CD14-positive monocyte (primary cell): ENCODE results near the gene PIGC. TPM values are rescaled to one million over a fixed set of nuclear protein-coding genes. Genes with fewer than 3 reads are reported as not detected.

ENCODE experiments used
- DNase-seq, 3 donors: peaks; one replicate each; pipeline ENCODE4 v3.0.0-alpha.2; 2011 to 2022
- H2AFZ ChIP-seq: 2 replicates; pipeline ENCODE4 v1.6.0; 2012; ENCODE audit warnings: mild to moderate bottlenecking, low read depth, low read length, inconsistent platforms; ENCODE audit not compliant: insufficient read depth, poor library complexity, severe bottlenecking
- H3K27ac ChIP-seq, 2 donors: 1 replicate in 1 of 2; 2 replicates in 1 of 2; pipeline ENCODE4 v1.5.1; 2012 to 2013; ENCODE audit warnings: low read length in 2 of 2, control low read depth in 1 of 2, inconsistent platforms in 1 of 2, low read depth in 1 of 2, mild to moderate bottlenecking in 1 of 2
- H3K27me3 ChIP-seq, 2 donors: one replicate each; pipeline versions ENCODE4 v1.6.0 to v1.6.1; 2011 to 2013; ENCODE audit warnings: low read length in 2 of 2; ENCODE audit not compliant: control insufficient read depth in 2 of 2, insufficient read depth in 2 of 2
- H3K36me3 ChIP-seq, 2 donors: replicated peaks in 1 of 2; 1 replicate in 1 of 2; 2 replicates in 1 of 2; pipeline versions ENCODE4 v1.5.1 to v1.6.1; 2012 to 2013; ENCODE audit warnings: low read length in 2 of 2, control low read depth in 1 of 2, inconsistent platforms in 1 of 2, mild to moderate bottlenecking in 1 of 2; ENCODE audit not compliant: insufficient read depth in 2 of 2, control insufficient read depth in 1 of 2
- H3K4me1 ChIP-seq, 2 donors: 1 replicate in 1 of 2; 2 replicates in 1 of 2; pipeline versions ENCODE4 v1.5.1 to v1.6.1; 2012 to 2013; ENCODE audit warnings: low read length in 2 of 2, control low read depth in 1 of 2, inconsistent platforms in 1 of 2, mild to moderate bottlenecking in 1 of 2, moderate library complexity in 1 of 2; ENCODE audit not compliant: insufficient read depth in 2 of 2, control insufficient read depth in 1 of 2
- H3K4me2 ChIP-seq: replicated peaks from 2 replicates; pipeline ENCODE3; 2012; ENCODE audit warnings: low read length, moderate library complexity, mild to moderate bottlenecking; ENCODE audit not compliant: poor library complexity, severe bottlenecking; ENCODE audit errors: extremely low read depth
- H3K4me3 ChIP-seq, 3 experiments: fragments of 200-600 bp in 1 of 3; sonication (generic) in 1 of 3; replicated peaks in 1 of 3; 1 replicate in 2 of 3; 2 replicates in 1 of 3; pipeline ENCODE4 v1.5.1; 2011 to 2013; ENCODE audit warnings: low read length in 3 of 3, mild to moderate bottlenecking in 3 of 3, control low read depth in 2 of 3, low read depth in 2 of 3, inconsistent platforms in 1 of 3, moderate library complexity in 1 of 3
- H3K79me2 ChIP-seq: 2 replicates; pipeline ENCODE4 v1.6.0; 2012; ENCODE audit warnings: mild to moderate bottlenecking, control low read depth, inconsistent platforms, low read length, moderate library complexity; ENCODE audit not compliant: insufficient read depth
- H3K9ac ChIP-seq: 2 replicates; pipeline ENCODE4 v1.6.0; 2017; ENCODE audit warnings: low read length, mild to moderate bottlenecking; ENCODE audit not compliant: insufficient read depth, poor library complexity, severe bottlenecking
- H3K9me3 ChIP-seq, 2 donors: replicated peaks in 1 of 2; 1 replicate in 1 of 2; 2 replicates in 1 of 2; pipeline versions ENCODE4 v1.5.1 to v1.6.1; 2012 to 2013; ENCODE audit warnings: low read length in 2 of 2, control low read depth in 1 of 2; ENCODE audit not compliant: control insufficient read depth in 1 of 2, insufficient read depth in 1 of 2
- H4K20me1 ChIP-seq: 2 replicates; pipeline ENCODE4 v1.6.0; 2012; ENCODE audit warnings: mild to moderate bottlenecking, low read length, control low read depth, moderate library complexity; ENCODE audit not compliant: insufficient read depth
- H3K27ac Mint-ChIP-seq, 7 donors: one replicate each; pipeline ENCODE4 v1.8.0; 2020; ENCODE audit warnings: mild to moderate bottlenecking in 7 of 7, mixed read lengths in 7 of 7, moderate library complexity in 6 of 7, inconsistent platforms in 2 of 7
- H3K27me3 Mint-ChIP-seq, 3 donors: one replicate each; pipeline ENCODE4 v1.8.0; 2021 to 2022; ENCODE audit warnings: low read depth in 3 of 3, mild to moderate bottlenecking in 3 of 3, mixed read lengths in 3 of 3, moderate library complexity in 3 of 3, inconsistent platforms in 1 of 3
- H3K36me3 Mint-ChIP-seq, 2 donors: one replicate each; pipeline ENCODE4 v1.8.0; 2020; ENCODE audit warnings: mixed read lengths in 2 of 2, inconsistent platforms in 1 of 2, mild to moderate bottlenecking in 1 of 2
- H3K4me1 Mint-ChIP-seq: one replicate; pipeline ENCODE4 v1.8.0; 2020; ENCODE audit warnings: mild to moderate bottlenecking, mixed read lengths
- H3K4me3 Mint-ChIP-seq, 2 donors: one replicate each; pipeline ENCODE4 v1.8.0; 2020; ENCODE audit warnings: mild to moderate bottlenecking in 2 of 2, mixed read lengths in 2 of 2, moderate library complexity in 1 of 2
- H3K9me3 Mint-ChIP-seq, 7 donors: one replicate each; pipeline ENCODE4 v1.8.0; 2020 to 2022; ENCODE audit warnings: mixed read lengths in 7 of 7, mild to moderate bottlenecking in 6 of 7, moderate library complexity in 6 of 7, inconsistent platforms in 2 of 7
- CTCF ChIP-seq: fragments of 200-600 bp; IDR thresholded peaks from one replicate; pipeline ENCODE4 v1.8.0; 2022; ENCODE audit warnings: antibody characterized with exemption, mild to moderate bottlenecking
- WGBS: methylation state at CpG from one replicate; pipeline ENCODE4 v1.1.5; 2013; ENCODE audit warnings: missing lambda C conversion rate; ENCODE audit not compliant: insufficient coverage; 5-methylcytosine and 5-hydroxymethylcytosine counted together
- intact Hi-C, 2 donors: fragments of 100-400 bp; cut with micrococcal nuclease; formaldehyde crosslinking; loops; one replicate each; pipeline versions ENCODE4 v1.15.0 to v1.15.1; 2023
- polyA plus RNA-seq, 3 donors: library from polyadenylated mRNA; depleted of rRNA in 1 of 3; unstranded in 2 of 3; stranded (reverse) in 1 of 3; fragments of 300-500 nt in 2 of 3; fragments of >200 nt in 1 of 3; fragmentation: Illumina TruSeq in 2 of 3; gene quantifications; 1 replicate in 2 of 3; 2 replicates in 1 of 3; pipeline ENCODE4 v1.2.3, GENCODE V29; 2012 to 2021

The PIGC gene
- polyA plus RNA-seq, 3 donors, result 11.5 to 61.5 (median 51.1) TPM

- Histone ChIP-seq H3K36me3 (no peaks in the 10 kb centered on the region), H3K4me2 (no peak overlapping the region), H2AFZ (no peak overlapping the region), H3K79me2 (no peaks in the 10 kb centered on the region), H4K20me1 (no peaks in the 10 kb centered on the region), H3K9ac (no peak overlapping the region), H3K9me3 (peaks cover 0 to 4% of the 10 kb centered on the region in 2 donors), H3K4me1 (peaks cover 0 to 8% of the 10 kb centered on the region in 2 donors), H3K27ac (no peak overlapping the region), H3K4me3 (no peak overlapping the region), H3K27me3 (no peaks in the 10 kb centered on the region)
- no peak for TF ChIP-seq CTCF
- Mint-ChIP-seq H3K4me1 (peaks cover 25% of the 10 kb centered on the region), H3K27ac (no peak overlapping the region), H3K4me3 (no peak overlapping the region), H3K36me3 (no peaks in the 10 kb centered on the region), H3K9me3 (peaks cover 0 to 5% (median 2%) of the 10 kb centered on the region in 7 donors), H3K27me3 (no peaks in the 10 kb centered on the region)
- DNase-seq, result no peak
- 80% methylated on average over 1 of the region's 3 CpGs for WGBS
- intact Hi-C loops, result no loop called here
These were observed 46.0 kb upstream of the PIGC start for GRCh38 chr1:172489847-172490246.

- no peak overlapping the region for H3K27ac ChIP-seq
- Mint-ChIP-seq H3K27me3 (no peaks in the 10 kb centered on the region), H3K9me3 (peaks cover 0 to 5% (median 2%) of the 10 kb centered on the region in 7 donors), H3K4me1 (peaks cover 24% of the 10 kb centered on the region), H3K4me3 (no peak overlapping the region), H3K27ac (no peak overlapping the region), H3K36me3 (no peaks in the 10 kb centered on the region)
- intact Hi-C loops, result no loop called here
- no peak overlapping the region for H3K4me3 ChIP-seq
- H3K79me2 ChIP-seq, result no peaks in the 10 kb centered on the region
- WGBS, result 100% methylated on average over 3 of the region's 3 CpGs
- no peaks in the 10 kb centered on the region for H3K27me3 ChIP-seq
- no peak for DNase-seq
- H3K4me1 ChIP-seq, result peaks cover 7 to 14% of the 10 kb centered on the region in 2 donors
- H3K9me3 ChIP-seq, result peaks cover 0 to 4% of the 10 kb centered on the region in 2 donors
- no peak overlapping the region for H3K4me2 ChIP-seq
- H4K20me1 ChIP-seq, result no peaks in the 10 kb centered on the region
- H2AFZ ChIP-seq, result no peak overlapping the region
- no peak for TF ChIP-seq CTCF
- no peaks in the 10 kb centered on the region for H3K36me3 ChIP-seq
- no peak overlapping the region for H3K9ac ChIP-seq
These were observed 44.5 kb upstream of the PIGC start for GRCh38 chr1:172488393-172488792.
